A549 (cell line): Measurements from ENCODE around the gene CYP26B1.

Experiments
- BHLHE40 ChIP-seq: IDR thresholded peaks from 2 replicates; pipeline ENCODE4 v1.6.1; 2012; ENCODE audit warnings: low read depth, low read length, inconsistent platforms
- CTCF ChIP-seq: fragments of >200 bp; sonication (Bioruptor Twin); formaldehyde crosslinking; IDR thresholded peaks from 3 replicates; pipeline ENCODE4 v1.5.1; 2016
- EP300 ChIP-seq, 2 experiments: fragments of >200 bp; sonication (Bioruptor Twin); formaldehyde crosslinking; IDR thresholded peaks; 2 replicates in 1 of 2; 3 replicates in 1 of 2; pipeline ENCODE4 v1.6.1; 2016 to 2017
- JUN ChIP-seq, 2 experiments: fragments of >200 bp; sonication (Bioruptor Twin); formaldehyde crosslinking; IDR thresholded peaks; 2 replicates in 1 of 2; 3 replicates in 1 of 2; pipeline ENCODE4 v1.6.1; 2016 to 2017
- KDM1A ChIP-seq: fragments of 200-600 bp; sonication (generic); IDR thresholded peaks from 2 replicates; pipeline ENCODE4 v1.6.1; 2016; ENCODE audit warnings: low read depth, mild to moderate bottlenecking
- MAFK ChIP-seq: fragments of 450-650 bp; IDR thresholded peaks from 2 replicates; pipeline ENCODE4 v1.6.1; 2014; ENCODE audit not compliant: partially characterized antibody
- MAZ ChIP-seq: fragments of 150-350 bp; IDR thresholded peaks from 2 replicates; pipeline ENCODE4 v1.6.1; 2014; ENCODE audit warnings: antibody characterized with exemption, low read depth, low read length, borderline replicate concordance
- NFE2L2 ChIP-seq: fragments of 150-350 bp; conservative IDR thresholded peaks from 2 replicates; pipeline ENCODE4 v1.6.1; 2014; ENCODE audit warnings: low read length
- PBX3 ChIP-seq: IDR thresholded peaks from 2 replicates; pipeline ENCODE4 v1.6.1; 2012
- RAD21 ChIP-seq, 2 experiments: fragments of >200 bp in 1 of 2; sonication (Bioruptor Twin) in 1 of 2; formaldehyde crosslinking in 1 of 2; IDR thresholded peaks in 1 of 2; conservative IDR thresholded peaks in 1 of 2; 2 replicates in 1 of 2; 3 replicates in 1 of 2; pipeline ENCODE4 v1.6.1; 2012 to 2018; ENCODE audit warnings: inconsistent platforms in 1 of 2
- REST ChIP-seq: fragments of 200-600 bp; sonication (generic); IDR thresholded peaks from 2 replicates; pipeline ENCODE4 v1.6.1; 2016; ENCODE audit warnings: antibody characterized with exemption, mild to moderate bottlenecking, moderate library complexity
- SMC3 ChIP-seq: fragments of >200 bp; sonication (Bioruptor Twin); formaldehyde crosslinking; IDR thresholded peaks from 3 replicates; pipeline ENCODE4 v1.6.1; 2018; ENCODE audit warnings: inconsistent platforms

- TF ChIP-seq SMC3 (no peak), CTCF (no peak), MAFK (no peak), BHLHE40 (no peak), EP300 (IDR thresholded peaks at IDR 0.05) (no peak), REST (no peak), MAZ (no peak), NFE2L2 (no peak), PBX3 (no peak), JUN (IDR thresholded peaks at IDR 0.05) (no peak), RAD21 (conservative IDR thresholded peaks at IDR 0.05 in 1 of 2, IDR thresholded peaks at IDR 0.05 in 1 of 2) (no peak), KDM1A (no peak)
Measured at GRCh38 chr2:72178551-72178950, 30.9 kb upstream of the CYP26B1 start.
